GM04503 (cell line): ENCODE data around the gene SRP68.

Experiments
- DNase-seq: peaks from one replicate; pipeline ENCODE4 v3.0.0-alpha.2; 2012; ENCODE audit warnings: low read depth

SRP68 gene

GRCh38 chr17:76072148-76072858 is at the start of gene SRP68:
SRP68 (minus strand) TSS chr17:76072517; CDS start chr17:76072491, 26 bp downstream.
- peak; percentile 45 for DNase-seq

GRCh38 chr17:76121932-76122430 is 49.7 kb upstream of the SRP68 start:
- DNase-seq, result no peak

- DNase-seq, result no peak
These were observed 48.3 kb upstream of the SRP68 start for GRCh38 chr17:76120658-76121008.

GRCh38 chr17:76119409-76120371 is 47.4 kb upstream of the SRP68 start:
- DNase-seq, result no peak

GRCh38 chr17:76115138-76115754 is 42.9 kb upstream of the SRP68 start:
- no peak for DNase-seq

- no peak for DNase-seq
These were observed 39.6 kb upstream of the SRP68 start for GRCh38 chr17:76111956-76112355.

- DNase-seq, result no peak
These were observed 35.2 kb upstream of the SRP68 start for GRCh38 chr17:76107509-76107908.

GRCh38 chr17:76106703-76107102 is 34.4 kb upstream of the SRP68 start:
- no peak for DNase-seq

- DNase-seq, result no peak
These were observed 32.5 kb upstream of the SRP68 start for GRCh38 chr17:76104896-76105231.

GRCh38 chr17:76104140-76104895 is 32.0 kb upstream of the SRP68 start:
- no peak for DNase-seq

- peak; percentile 53 for DNase-seq
These were observed 31.2 kb upstream of the SRP68 start, which contains the start of gene EXOC7 for GRCh38 chr17:76103274-76104139. EXOC7 (minus strand) TSS chr17:76103787; CDS start chr17:76103692, 95 bp downstream.

- DNase-seq, result peak; percentile 3
These were observed 30.6 kb upstream of the SRP68 start for GRCh38 chr17:76102944-76103273.

GRCh38 chr17:76097716-76098295 is 25.5 kb upstream of the SRP68 start:
- DNase-seq, result no peak

GRCh38 chr17:76095943-76096342 is 23.6 kb upstream of the SRP68 start:
- DNase-seq, result no peak

- DNase-seq, result no peak
These were observed 21.7 kb upstream of the SRP68 start for GRCh38 chr17:76094046-76094445.

GRCh38 chr17:76092526-76093413 is 20.5 kb upstream of the SRP68 start:
- DNase-seq, result no peak

- no peak for DNase-seq
These were observed 19.4 kb upstream of the SRP68 start for GRCh38 chr17:76091526-76092286.

- DNase-seq, result no peak
These were observed 18.3 kb upstream of the SRP68 start for GRCh38 chr17:76090517-76091129.
